GM20000 (cell line): Measurements from ENCODE around the gene PTPN6.

Experiments
- DNase-seq: peaks from one replicate; pipeline ENCODE4 v3.0.0; 2012; ENCODE audit warnings: low spot score
- TF ChIP-seq, protein P1 (sequence below): IDR thresholded peaks from 2 replicates; pipeline ENCODE4 v1.5.1; 2012; ENCODE audit warnings: mild to moderate bottlenecking, control low read depth; ENCODE audit errors: extremely low read depth, missing control alignments

The PTPN6 gene

DNA sequence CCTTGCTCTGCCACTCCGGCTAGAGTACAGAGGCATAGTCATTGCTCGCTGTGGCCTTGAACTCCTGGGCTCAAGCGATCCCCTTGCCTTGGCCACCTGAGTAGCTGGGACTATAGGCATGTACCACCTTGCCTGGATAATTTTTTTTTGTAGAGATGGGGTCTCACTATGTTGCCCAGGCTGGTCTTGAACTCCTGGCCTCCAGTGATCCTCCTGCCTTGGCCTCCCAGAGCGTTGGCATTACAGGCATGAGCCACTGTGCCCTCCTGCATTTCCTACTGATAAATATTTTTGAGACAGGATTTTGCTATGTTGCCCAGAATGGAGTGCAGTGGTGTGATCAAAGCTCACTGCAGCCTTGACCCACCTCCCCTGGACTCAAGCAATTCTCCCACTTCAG lies 28.9 kb downstream of the PTPN6 start:
- TF ChIP-seq, protein P1, sequence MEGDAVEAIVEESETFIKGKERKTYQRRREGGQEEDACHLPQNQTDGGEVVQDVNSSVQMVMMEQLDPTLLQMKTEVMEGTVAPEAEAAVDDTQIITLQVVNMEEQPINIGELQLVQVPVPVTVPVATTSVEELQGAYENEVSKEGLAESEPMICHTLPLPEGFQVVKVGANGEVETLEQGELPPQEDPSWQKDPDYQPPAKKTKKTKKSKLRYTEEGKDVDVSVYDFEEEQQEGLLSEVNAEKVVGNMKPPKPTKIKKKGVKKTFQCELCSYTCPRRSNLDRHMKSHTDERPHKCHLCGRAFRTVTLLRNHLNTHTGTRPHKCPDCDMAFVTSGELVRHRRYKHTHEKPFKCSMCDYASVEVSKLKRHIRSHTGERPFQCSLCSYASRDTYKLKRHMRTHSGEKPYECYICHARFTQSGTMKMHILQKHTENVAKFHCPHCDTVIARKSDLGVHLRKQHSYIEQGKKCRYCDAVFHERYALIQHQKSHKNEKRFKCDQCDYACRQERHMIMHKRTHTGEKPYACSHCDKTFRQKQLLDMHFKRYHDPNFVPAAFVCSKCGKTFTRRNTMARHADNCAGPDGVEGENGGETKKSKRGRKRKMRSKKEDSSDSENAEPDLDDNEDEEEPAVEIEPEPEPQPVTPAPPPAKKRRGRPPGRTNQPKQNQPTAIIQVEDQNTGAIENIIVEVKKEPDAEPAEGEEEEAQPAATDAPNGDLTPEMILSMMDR, result no peak
- DNase-seq, result no peak

DNA sequence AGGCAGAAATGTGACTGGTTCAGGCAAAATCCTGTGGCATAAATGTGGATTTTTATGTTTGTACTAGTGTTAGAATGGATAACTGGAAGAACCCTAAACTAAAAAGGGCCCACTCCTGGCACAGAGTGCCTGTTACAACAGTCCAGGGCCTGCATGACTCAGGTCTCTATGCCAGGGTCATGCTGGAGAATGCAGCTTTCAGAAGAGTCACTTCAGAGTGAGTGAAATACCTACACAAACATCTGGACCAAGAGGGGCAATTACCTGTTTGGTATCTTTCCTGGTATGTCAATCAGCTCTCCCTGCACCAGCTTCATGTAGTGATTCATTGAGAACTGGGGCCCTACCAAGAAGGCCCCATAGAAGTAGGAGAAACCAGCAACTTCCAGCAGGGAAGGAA lies 29.6 kb downstream of the PTPN6 start:
- no peak for DNase-seq
- TF ChIP-seq, protein P1, result no peak

DNA sequence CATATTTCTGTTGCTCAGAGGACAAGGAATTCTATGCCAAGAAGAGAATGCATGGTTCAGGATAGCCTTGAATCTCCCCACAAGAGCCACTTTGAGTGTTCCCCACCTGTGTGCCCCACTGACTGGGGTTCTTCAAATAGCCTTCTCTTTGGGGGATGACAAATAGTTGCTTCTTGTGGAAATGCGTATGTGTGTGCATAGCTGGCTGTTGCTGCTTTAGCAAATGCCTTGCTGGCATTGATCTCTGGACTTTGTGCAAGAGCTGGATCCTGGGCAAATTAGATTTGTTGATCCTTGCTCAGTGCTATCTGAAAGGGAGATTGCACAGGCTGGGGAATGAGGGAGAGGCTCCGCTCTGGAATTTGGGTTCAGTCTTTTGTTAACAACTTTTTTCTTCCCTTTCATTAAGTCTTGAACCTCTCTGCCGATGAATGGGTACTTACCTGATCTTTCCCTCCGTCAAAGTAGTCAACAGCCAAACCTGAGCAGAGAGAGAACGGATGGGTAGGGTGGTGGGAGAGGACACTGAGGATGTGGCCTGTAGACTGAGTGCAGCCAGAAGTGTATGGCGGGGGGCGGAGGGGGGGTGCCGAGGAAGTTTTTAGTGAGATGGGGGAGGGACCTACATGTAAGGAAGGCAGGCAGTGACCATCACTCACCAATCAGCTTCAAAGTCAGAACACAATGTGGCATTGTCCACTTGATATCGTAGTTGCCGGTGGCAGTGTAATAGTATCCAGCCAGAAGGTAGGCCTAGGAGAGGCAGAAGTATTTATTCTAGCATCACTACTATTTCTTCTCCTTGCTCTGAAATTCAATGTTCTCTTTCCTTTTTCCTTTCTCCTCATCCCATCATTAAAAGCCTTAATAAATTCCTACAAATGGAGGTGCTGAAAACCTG lies 30.2 kb downstream of the PTPN6 start:
- DNase-seq, result no peak
- TF ChIP-seq, protein P1, result no peak

DNA sequence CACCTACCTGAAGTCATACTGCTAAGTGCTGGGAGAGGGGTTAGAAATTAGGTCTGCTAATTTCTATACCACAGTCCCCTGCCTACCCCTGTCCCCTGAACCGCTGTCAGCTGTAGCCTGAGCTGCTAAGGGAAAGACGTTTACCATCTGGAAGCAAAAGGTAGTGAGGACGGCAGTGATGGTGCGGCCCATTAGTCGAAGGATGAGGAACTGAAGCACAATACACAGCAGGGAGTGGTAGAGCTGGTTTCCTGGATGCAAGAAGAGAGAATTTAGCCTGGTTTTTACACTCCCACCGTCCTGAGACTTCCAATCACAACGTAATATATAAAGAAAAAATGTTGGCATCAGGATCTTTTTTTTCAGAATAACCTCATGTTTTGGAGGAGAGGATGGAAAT lies 31.4 kb downstream of the PTPN6 start:
- DNase-seq, result no peak
- TF ChIP-seq, protein P1, result no peak

DNA sequence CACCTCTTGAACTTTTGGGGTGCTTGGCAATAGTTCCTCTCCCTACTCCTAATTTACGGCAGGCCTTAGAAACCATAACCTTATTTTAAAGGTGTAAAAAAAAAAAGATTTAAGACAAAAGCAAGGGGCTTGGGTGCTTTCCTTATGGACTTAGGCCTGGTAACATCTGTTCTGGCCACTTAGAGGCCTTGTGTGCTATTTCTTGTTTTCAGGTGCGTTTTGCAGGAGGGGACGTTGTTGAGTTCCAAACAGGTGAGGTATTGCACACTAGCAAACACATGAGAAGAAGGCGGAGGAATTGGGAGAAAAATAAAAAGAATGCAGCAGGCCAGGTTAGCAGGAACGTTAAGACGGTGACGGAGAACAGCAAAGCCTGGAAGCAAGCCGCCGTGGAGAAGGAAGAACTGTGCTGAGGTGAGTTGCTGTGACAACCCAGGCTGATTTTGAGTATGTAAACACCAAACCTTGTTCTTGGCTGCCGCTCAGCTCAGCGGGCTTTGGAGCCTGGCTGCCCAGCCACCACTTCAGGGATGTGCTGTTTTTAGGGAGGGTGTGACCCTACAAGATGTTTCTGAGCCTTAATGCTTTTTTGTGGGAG lies 36.9 kb downstream of the PTPN6 start:
- DNase-seq, result no peak
- TF ChIP-seq, protein P1, result no peak

DNA sequence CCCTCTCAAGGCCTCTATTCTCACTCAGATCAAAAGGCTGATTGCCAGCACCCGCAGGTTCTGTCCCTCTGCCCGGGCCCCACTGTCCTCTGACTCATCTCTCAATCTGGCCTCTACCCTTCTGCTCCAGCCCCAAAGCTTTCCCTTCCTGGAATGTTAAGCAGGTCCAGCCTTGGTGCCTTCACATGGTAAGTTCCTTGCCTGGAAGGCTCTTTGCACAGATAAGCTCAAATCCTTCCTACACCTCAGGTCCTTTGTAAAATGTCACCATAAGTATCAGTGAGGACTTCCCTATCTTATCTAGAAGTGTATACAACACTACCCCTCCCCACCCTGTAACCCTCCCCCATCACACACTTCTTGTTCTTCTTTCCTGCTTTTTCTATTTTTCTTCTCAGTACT lies 44.9 kb downstream of the PTPN6 start:
- DNase-seq, result no peak
- TF ChIP-seq, protein P1, result no peak

DNA sequence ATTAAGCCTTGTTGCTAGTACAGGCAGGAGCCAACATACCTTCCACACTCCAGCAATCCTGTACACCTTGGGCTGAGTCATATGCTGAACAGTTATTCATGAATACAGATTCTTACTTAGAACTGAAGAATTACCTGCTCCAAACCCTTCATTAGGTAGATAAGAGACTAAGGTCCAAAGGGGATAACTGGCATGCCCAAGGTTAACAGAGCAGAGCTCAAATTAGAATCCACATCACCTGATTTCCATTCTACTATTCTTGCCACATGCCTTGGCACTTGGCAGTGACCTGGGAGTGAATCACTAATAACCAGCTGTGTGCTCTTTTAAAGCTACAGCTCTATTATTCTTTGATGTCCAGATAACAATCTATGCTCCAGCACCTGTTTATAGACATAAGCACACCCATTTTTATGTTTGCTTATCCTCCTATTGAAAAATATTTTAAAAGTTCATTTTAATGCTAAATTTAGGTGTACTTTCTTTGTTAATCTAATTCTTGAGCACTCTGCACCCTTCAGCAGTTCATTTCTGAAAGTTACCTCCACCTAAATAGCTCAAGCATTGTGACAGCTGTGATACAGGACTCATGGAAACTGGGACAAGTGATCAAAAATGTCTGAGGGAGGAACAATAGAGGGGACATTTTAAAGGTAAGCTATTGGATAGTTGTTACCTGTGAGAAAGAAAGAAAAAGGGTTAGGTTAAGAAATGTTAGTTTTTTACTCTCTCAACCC lies 47.7 kb downstream of the PTPN6 start:
- DNase-seq, result no peak
- TF ChIP-seq, protein P1, result no peak
